Measurements from ENCODE around the gene TCF12.
"Not testable (repeated sequence)": the region's sequence is repeated elsewhere in the genome, so short reads cannot be mapped to it uniquely, and the experiment has no call there.

The TCF12 gene

GRCh38 chr15:57158997-57159668, 240.7 kb downstream of the TCF12 start:
- Mint-ChIP-seq H3K36me3 (ENCODE audit: low read depth) (peaks cover 10% of the 10 kb centered on the region), H3K27me3 (ENCODE audit: low read depth) (no peaks in the 10 kb centered on the region), H3K9me3 (peaks cover 3% of the 10 kb centered on the region), H3K4me3 (no peak overlapping the region), H3K4me1 (ENCODE audit: low read depth) (peaks cover 12% of the 10 kb centered on the region), H3K27ac (no peak overlapping the region)
- DNase-seq (ENCODE audit: low spot score), result no peak

GRCh38 chr15:57159767-57160166, 241.3 kb downstream of the TCF12 start:
- DNase-seq (ENCODE audit: low spot score), result no peak
- Mint-ChIP-seq H3K36me3 (ENCODE audit: low read depth) (peaks cover 5% of the 10 kb centered on the region), H3K4me1 (ENCODE audit: low read depth) (peaks cover 12% of the 10 kb centered on the region), H3K27ac (no peak overlapping the region), H3K9me3 (no peaks in the 10 kb centered on the region), H3K4me3 (no peak overlapping the region), H3K27me3 (ENCODE audit: low read depth) (no peaks in the 10 kb centered on the region)

- no peak overlapping the region for H3K27ac Mint-ChIP-seq
Observed at GRCh38 chr15:57160823-57161560, 242.5 kb downstream of the TCF12 start.

GRCh38 chr15:57164251-57164650, 245.8 kb downstream of the TCF12 start:
- not testable (repeated sequence) for H3K4me3 Mint-ChIP-seq; H3K27me3 Mint-ChIP-seq (ENCODE audit: low read depth); DNase-seq (ENCODE audit: low spot score); H3K36me3 Mint-ChIP-seq (ENCODE audit: low read depth); H3K4me1 Mint-ChIP-seq (ENCODE audit: low read depth); H3K9me3 Mint-ChIP-seq; H3K27ac Mint-ChIP-seq

More at GRCh38 chr15:57160823-57161560, 242.5 kb downstream of the TCF12 start:
- peaks cover 1% of the 10 kb centered on the region for H3K36me3 Mint-ChIP-seq (ENCODE audit: low read depth)
- H3K9me3 Mint-ChIP-seq, result no peaks in the 10 kb centered on the region
- H3K4me3 Mint-ChIP-seq, result no peak overlapping the region
- H3K4me1 Mint-ChIP-seq (ENCODE audit: low read depth), result peaks cover 12% of the 10 kb centered on the region
- no peaks in the 10 kb centered on the region for H3K27me3 Mint-ChIP-seq (ENCODE audit: low read depth)
- DNase-seq (ENCODE audit: low spot score), result no peak

GRCh38 chr15:57165992-57166391, 247.5 kb downstream of the TCF12 start:
- Mint-ChIP-seq H3K4me1 (ENCODE audit: low read depth) (no peaks in the 10 kb centered on the region), H3K27ac (no peak overlapping the region), H3K4me3 (no peak overlapping the region), H3K9me3 (no peaks in the 10 kb centered on the region), H3K27me3 (ENCODE audit: low read depth) (no peaks in the 10 kb centered on the region), H3K36me3 (ENCODE audit: low read depth) (peaks cover 6% of the 10 kb centered on the region)
- no peak for DNase-seq (ENCODE audit: low spot score)

- no peaks in the 10 kb centered on the region for H3K4me1 Mint-ChIP-seq (ENCODE audit: low read depth)
Observed at GRCh38 chr15:57167821-57168395, 249.5 kb downstream of the TCF12 start.

GRCh38 chr15:57169643-57170042, 251.2 kb downstream of the TCF12 start:
- no peak overlapping the region for H3K27ac Mint-ChIP-seq
- no peak overlapping the region for H3K4me3 Mint-ChIP-seq
- no peak for DNase-seq (ENCODE audit: low spot score)
- H3K36me3 Mint-ChIP-seq (ENCODE audit: low read depth), result peaks cover 6% of the 10 kb centered on the region
- H3K9me3 Mint-ChIP-seq, result no peaks in the 10 kb centered on the region
- no peaks in the 10 kb centered on the region for H3K4me1 Mint-ChIP-seq (ENCODE audit: low read depth)
- no peaks in the 10 kb centered on the region for H3K27me3 Mint-ChIP-seq (ENCODE audit: low read depth)

More at GRCh38 chr15:57167821-57168395, 249.5 kb downstream of the TCF12 start:
- H3K4me3 Mint-ChIP-seq, result no peak overlapping the region
- no peaks in the 10 kb centered on the region for H3K9me3 Mint-ChIP-seq
- no peak overlapping the region for H3K27ac Mint-ChIP-seq
- no peaks in the 10 kb centered on the region for H3K27me3 Mint-ChIP-seq (ENCODE audit: low read depth)
- peaks cover 6% of the 10 kb centered on the region for H3K36me3 Mint-ChIP-seq (ENCODE audit: low read depth)
- no peak for DNase-seq (ENCODE audit: low spot score)

- Mint-ChIP-seq H3K4me1 (ENCODE audit: low read depth) (no peaks in the 10 kb centered on the region), H3K9me3 (no peaks in the 10 kb centered on the region), H3K4me3 (no peak overlapping the region), H3K36me3 (ENCODE audit: low read depth) (peaks cover 6% of the 10 kb centered on the region), H3K27ac (no peak overlapping the region), H3K27me3 (ENCODE audit: low read depth) (no peaks in the 10 kb centered on the region)
- no peak for DNase-seq (ENCODE audit: low spot score)
Observed at GRCh38 chr15:57171426-57171825, 253.0 kb downstream of the TCF12 start.

- DNase-seq (ENCODE audit: low spot score), result no peak
- H3K4me1 Mint-ChIP-seq (ENCODE audit: low read depth), result no peaks in the 10 kb centered on the region
- H3K4me3 Mint-ChIP-seq, result no peak overlapping the region
- no peaks in the 10 kb centered on the region for H3K27me3 Mint-ChIP-seq (ENCODE audit: low read depth)
- H3K27ac Mint-ChIP-seq, result no peak overlapping the region
- no peaks in the 10 kb centered on the region for H3K9me3 Mint-ChIP-seq
- peaks cover 5% of the 10 kb centered on the region for H3K36me3 Mint-ChIP-seq (ENCODE audit: low read depth)
Observed at GRCh38 chr15:57172925-57173324, 254.5 kb downstream of the TCF12 start.

GRCh38 chr15:57183041-57183440, 264.6 kb downstream of the TCF12 start:
- DNase-seq (ENCODE audit: low spot score), result no peak
- H3K4me1 Mint-ChIP-seq (ENCODE audit: low read depth), result no peaks in the 10 kb centered on the region
- H3K27me3 Mint-ChIP-seq (ENCODE audit: low read depth), result no peaks in the 10 kb centered on the region
- H3K36me3 Mint-ChIP-seq (ENCODE audit: low read depth), result peaks cover 13% of the 10 kb centered on the region
- no peak overlapping the region for H3K4me3 Mint-ChIP-seq
- no peak overlapping the region for H3K27ac Mint-ChIP-seq
- H3K9me3 Mint-ChIP-seq, result no peaks in the 10 kb centered on the region

- Mint-ChIP-seq H3K36me3 (ENCODE audit: low read depth) (peaks cover 13% of the 10 kb centered on the region), H3K4me1 (ENCODE audit: low read depth) (no peaks in the 10 kb centered on the region), H3K27me3 (ENCODE audit: low read depth) (no peaks in the 10 kb centered on the region), H3K9me3 (no peaks in the 10 kb centered on the region), H3K27ac (no peak overlapping the region), H3K4me3 (no peak overlapping the region)
- DNase-seq (ENCODE audit: low spot score), result no peak
Observed at GRCh38 chr15:57183614-57184344, 265.3 kb downstream of the TCF12 start.

- Mint-ChIP-seq H3K36me3 (ENCODE audit: low read depth) (peaks cover 13% of the 10 kb centered on the region), H3K4me3 (no peak overlapping the region), H3K4me1 (ENCODE audit: low read depth) (no peaks in the 10 kb centered on the region), H3K27ac (no peak overlapping the region), H3K27me3 (ENCODE audit: low read depth) (no peaks in the 10 kb centered on the region), H3K9me3 (no peaks in the 10 kb centered on the region)
- DNase-seq (ENCODE audit: low spot score), result no peak
Observed at GRCh38 chr15:57184502-57184901, 266.1 kb downstream of the TCF12 start.

- peaks cover 13% of the 10 kb centered on the region for H3K36me3 Mint-ChIP-seq (ENCODE audit: low read depth)
- no peak overlapping the region for H3K27ac Mint-ChIP-seq
- no peak overlapping the region for H3K4me3 Mint-ChIP-seq
- no peaks in the 10 kb centered on the region for H3K9me3 Mint-ChIP-seq
- DNase-seq (ENCODE audit: low spot score), result no peak
- no peaks in the 10 kb centered on the region for H3K4me1 Mint-ChIP-seq (ENCODE audit: low read depth)
- no peaks in the 10 kb centered on the region for H3K27me3 Mint-ChIP-seq (ENCODE audit: low read depth)
Observed at GRCh38 chr15:57185507-57186074, 267.1 kb downstream of the TCF12 start.

All from T-helper 2 cell treated with Interferon-gamma antibody and Interleukin-4, amounts not matched to agents 5 μg/mL and 100 μg/mL, for 36 hours (primary cell).